Stimulated activated CD8-positive, alpha-beta memory T cell treated with anti-CD3 and anti-CD28 coated beads, Interleukin-7, amount 100 ng/mL, for 4 hours (primary cell): Measurements from ENCODE around the gene RRBP1.

Experiments used
- DNase-seq, 2 donors: peaks; one replicate each; pipeline ENCODE4 v3.0.0-alpha.2; 2020; ENCODE audit warnings: low read depth in 2 of 2

The RRBP1 gene

DNA sequence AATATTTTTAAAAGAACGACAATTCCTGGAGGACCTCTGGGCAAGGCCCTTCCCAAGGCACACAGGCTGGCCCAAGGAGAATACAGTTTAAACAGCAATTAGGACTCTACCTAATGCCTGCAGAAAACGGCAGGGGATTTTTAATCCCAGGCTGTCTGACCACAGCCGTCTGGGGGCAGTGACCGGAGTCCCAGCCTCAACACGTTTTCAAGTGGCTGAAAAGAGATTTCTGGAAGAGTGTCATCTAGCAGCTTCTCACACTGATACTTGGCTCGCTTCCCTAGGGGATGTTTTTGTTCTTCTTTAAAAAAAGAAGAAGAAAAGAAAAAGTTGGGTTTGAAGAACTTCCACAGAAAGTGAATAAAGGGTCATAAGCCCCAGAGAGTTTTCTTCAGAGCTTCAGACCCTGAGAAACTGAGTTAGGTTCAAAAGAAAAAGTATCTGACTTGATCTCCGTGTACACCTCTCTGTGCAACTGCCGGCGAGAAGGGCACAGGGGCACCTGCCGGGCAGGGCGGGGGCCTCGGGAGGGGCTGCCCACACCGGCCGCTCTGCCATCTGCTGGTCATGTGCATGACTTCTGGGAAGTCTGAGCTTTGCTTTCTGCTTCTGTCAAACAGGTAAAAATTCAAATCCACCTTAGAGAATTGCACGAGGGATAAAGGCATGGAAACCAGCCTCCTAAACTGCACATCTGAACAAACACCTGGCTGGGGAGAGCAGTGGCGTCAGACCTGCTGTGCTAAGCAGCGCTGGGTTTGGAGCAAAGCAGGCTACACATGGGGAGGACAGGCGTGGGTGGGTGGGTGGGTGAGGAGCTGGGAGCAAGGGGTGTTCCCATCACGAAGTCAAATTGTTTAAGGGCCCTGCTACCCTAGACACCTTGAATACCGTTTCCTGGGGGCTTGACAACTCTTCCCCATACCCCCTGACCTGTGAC, 33.0 kb downstream of the RRBP1 start:
- DNase-seq: peak; percentile 3 to 10

DNA sequence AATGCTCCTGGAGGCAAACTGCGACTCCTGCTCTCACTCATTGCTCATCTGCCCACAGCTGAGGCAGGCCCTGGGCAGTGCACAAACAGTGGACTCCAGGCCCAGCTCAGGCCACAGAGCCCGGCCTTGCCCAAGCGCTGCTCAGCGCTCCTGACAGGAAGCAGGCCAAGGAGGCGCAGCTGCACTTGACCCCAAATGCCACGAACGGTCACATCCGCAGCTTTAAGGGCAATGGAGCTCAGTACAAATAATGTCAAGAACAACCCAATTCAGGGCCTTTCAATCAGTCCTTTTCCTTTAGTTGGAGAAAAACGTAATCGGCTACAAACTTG, 33.8 kb downstream of the RRBP1 start:
- DNase-seq: no peak

GRCh38 chr20:17647391-17648314, 34.4 kb downstream of the RRBP1 start:
- no peak for DNase-seq

DNA sequence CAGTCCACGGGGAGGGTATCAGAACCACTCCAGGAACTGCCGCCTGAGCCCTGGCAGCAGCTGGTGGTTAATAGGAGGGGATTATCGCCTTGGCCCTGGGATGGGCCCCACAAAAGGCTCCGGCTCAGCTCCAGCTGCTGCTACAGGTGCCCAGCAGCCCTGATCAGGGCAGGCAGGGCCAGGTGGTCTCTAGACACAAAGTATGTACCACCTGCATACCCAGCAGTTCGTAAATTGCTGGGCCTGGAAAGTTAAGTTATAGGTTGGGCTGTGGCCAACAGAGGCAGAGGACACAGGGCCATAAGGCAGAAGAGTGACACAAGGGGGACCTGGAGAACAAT, 35.1 kb downstream of the RRBP1 start:
- DNase-seq: no peak

- no peak for DNase-seq
These were observed 35.7 kb downstream of the RRBP1 start for GRCh38 chr20:17646209-17646960.

GRCh38 chr20:17645546-17646208, 36.4 kb downstream of the RRBP1 start:
- DNase-seq: no peak

DNA sequence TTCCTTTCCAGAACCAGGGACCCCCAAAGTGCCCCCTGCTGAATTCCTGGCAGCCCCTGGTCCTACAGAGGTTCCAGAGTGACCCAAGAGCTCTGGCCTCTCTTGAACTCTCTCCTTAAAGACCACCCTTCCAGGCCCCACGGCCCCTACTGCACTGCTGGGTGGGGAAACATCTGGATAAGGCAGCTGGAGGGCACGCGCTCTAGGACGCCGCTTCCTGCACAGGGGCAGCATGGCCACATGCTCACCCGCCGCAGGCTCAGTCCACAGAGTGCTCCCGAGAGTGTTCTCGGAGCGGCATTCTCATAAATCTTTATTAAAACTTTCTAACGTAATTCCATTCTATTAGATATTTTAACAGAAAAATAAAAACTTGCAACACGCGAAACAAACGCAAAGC, 37.0 kb downstream of the RRBP1 start:
- no peak for DNase-seq

GRCh38 chr20:17644451-17644850, 37.6 kb downstream of the RRBP1 start:
- no peak for DNase-seq

DNA sequence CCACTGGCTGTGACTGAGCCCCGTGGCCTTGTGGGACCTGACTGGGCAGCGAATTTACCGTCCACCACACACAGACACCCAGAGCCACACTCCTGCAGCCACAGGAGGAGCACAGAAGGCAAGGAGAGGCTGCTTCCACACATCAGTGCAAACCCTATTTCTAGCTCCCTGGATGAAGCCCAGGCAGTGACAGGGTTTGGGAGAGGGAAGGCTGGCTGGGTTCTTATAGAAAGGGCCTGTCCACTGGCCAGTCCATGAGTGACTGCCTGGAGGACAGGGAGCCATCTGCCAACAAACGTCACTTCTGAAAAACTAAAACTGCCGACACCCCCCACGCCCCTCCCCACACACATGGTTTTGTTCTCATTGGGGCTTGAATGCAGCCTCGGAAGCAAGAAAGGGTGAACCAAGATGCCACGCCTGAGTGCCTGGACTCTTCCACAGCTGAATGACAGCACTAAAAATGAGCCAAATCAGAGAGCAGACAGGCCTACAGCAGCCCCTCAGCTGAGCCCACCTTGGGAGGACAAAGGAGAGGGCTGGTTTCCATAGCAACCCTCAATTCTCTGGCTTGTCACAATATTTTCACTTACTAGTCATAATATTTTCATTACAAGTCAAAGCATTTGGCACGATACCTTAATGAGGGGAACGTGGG, 38.4 kb downstream of the RRBP1 start:
- DNase-seq: no peak

DNA sequence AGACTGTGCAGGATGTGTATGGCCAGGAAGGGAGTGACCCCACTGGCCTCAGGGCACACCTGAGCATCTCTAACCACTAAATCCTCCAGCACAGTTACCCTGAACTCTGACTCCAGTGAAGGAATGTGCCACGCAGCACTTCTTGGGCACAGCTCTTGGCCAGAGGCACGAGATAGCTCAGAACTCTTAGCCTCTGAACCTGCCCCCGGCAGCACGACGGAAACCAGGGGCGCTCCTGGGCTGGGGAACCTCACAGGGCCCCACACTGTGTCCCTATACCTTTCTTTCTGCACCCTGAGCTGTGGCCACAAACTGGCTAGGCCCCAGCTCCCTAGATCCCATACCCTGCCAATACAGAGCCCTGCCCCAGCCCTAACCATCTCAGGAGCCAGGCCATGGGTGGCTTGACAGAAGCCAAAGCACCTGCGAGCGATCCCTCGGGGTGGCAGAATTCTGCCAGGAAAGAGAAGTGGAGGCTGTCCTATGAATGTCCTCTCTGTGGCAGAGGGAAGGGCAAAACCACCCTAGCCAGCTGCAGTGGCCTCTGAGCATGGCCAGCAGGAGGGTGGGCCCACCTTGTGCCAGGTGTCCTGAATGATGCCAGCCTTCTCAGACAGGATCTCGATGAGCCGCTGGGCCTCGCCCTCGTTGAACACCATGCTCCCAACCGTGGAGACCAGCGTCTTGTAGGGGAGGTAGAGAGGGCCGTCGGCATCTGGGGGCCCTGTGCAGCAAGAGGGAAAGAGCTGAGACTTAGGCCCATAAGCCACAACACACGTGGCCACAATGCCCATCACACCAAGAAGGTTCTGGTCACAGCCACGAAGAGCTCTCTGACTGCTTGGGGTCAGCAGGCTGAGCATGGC, 39.4 kb downstream of the RRBP1 start:
- DNase-seq: no peak

DNA sequence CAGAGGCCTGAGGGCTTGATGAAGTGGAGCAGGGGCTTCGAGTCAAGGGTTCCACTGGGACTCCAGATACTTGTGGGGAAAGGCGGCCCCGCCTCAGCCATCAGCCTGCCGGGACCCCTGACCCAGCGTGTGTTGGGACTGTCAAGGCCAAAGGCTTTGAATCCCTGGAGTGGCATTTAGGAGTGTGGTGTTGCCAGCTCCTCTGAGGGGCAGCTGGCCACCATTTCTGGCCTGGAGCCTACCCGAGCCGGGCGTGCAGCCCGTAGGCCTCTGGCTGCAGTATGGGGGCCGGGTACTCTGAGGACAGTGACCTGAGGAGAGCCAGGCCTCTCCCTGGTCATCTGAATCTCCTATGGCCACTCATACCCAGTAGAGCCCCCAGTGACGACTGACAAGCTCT, 40.0 kb downstream of the RRBP1 start:
- DNase-seq: no peak

DNA sequence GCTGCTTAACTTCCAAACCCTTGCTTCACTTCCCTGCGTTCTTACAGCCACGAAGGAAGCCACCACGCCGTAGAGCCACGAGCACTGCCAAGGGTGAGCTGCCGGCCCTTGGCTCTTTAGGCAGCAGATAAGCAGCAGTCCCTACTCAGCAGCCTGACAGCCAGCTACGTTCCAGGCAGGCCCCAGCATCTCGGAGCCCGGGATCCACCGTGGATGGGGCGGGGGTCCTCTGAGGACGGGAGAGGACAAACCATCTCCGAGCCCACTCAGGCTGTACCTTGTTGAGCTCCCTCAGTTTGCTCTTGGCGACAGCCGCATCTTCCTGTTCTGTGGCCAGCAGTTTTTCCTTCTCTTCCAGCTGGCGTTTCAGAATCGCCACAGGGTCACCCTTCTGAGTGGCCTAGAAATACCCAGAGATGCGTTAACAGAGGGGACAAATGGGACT, 40.5 kb downstream of the RRBP1 start:
- no peak for DNase-seq

- no peak for DNase-seq
These were observed 41.1 kb downstream of the RRBP1 start for GRCh38 chr20:17640875-17641378.

DNA sequence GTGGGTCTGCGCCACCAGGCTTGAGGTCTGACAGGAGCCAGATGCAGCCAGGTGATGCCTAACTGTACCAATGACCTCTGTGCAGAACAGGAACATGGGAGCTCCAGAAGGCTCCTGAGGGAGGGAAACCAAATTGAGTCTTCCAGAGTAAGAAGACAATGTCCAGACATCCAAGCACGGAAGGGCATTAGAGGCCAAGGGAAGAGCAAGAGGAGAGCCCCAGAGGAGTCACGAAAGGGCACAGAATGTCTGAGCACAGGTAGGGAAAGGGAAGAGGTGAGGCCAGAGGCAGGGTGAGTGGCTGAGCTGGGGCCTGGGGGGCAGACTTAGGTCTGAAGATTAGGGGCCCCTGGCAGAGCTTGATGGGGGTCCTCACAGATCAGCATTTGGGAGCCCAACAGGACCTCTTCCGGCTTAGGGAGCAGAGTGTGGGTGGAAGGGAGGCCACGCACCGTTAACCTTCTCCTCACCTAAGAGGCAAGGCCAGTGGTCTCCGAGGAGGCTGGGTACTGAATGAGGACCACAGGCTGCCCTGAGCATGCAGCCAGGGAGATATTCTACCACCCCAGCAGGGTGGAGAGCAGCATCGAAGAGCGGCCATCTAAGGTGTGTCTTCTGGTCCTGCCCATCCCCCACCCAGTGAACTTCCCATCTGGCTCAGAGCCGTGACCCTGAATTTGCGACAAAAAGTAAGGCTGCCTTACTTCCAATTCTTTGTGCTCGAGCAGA, 41.7 kb downstream of the RRBP1 start:
- DNase-seq: no peak

DNA sequence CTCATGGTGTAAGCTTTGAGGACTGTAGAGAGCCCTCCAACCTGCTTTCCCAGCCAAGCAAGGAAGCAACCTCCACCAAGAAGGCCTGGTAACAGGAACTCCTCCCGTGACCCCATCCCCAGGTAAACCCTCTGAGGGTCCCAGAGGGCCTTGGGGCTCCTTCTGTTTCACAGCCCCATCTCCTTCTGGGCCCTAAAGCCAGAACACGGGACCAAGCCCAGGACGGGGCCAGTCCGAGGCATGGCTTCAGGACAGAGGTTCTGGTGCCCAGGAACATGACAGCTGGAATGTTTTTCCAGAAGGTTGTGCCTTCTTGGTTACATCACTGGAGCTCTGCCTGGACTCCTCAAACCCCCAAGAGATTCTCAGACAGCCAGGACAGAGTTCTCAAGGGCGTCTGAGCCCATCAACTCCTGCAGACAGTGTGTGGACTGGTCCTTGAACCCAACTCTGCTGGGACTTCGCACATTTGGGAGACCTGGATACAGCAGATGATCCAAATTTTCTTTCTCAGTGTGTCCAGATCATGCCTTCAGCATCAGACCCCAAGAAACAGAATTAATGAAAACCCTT, 43.1 kb downstream of the RRBP1 start:
- DNase-seq: no peak

DNA sequence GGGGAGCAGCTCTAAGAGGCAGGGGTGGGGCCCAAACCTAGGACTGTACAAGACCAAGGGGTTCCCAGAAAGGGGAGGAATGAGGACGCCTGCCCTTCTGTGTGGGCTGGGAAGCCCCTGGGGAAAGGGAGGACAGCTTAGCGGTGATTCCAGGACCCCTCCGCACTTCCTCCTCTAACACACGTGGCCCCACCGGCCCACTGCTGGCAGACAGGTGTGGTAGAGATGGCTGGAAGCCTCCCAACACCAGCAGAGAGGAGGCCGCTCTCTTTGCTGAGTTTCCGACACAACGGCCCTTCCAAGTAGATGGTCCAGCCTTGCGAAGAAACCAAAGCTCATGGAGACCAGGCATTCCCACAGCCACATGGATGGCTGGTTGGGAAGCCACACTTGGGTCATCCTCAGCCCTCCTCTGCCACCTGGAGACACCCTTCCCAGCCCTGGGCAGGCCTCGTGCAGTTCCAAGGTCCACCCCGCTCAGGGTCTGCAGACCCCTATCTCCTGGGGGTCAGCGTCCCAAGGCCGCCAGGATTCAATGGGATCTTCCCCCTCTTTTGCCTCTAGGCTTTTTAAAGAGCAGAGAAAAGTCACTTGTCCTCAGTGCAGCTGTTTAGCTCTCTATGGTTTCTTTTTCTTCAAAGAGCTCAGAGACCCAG, 43.9 kb downstream of the RRBP1 start:
- DNase-seq: no peak

DNA sequence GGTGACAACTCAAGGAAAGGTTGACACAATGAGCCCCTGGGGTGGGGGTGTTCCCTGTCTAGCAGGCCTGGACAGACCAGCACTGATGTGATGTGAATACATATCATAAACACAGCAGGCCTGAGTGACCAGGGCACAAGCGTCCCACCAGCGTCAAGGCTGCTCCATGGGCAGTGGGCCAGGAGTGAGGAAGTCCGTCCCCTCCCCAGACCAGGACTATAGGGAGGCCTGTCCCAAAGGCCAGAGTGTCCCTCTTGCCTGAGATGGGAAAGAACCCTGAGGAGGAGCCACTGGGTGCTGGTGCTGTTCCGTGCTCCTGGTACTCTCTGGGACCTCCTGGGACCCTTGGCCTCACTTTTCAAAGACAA, 44.6 kb downstream of the RRBP1 start:
- no peak for DNase-seq
